Adipocyte (in vitro differentiated cells): ENCODE measurements around the gene EFCAB10.
"Not testable (repeated sequence)": the region's sequence is repeated elsewhere in the genome, so short reads cannot be mapped to it uniquely, and the experiment has no call there.

Source experiments
- DNase-seq: peaks from one replicate; pipeline ENCODE4 v3.0.0-alpha.2; 2015; ENCODE audit warnings: low read depth
- H3K27me3 ChIP-seq: replicated peaks from 2 replicates; pipeline ENCODE4 v1.7.0; 2013; ENCODE audit warnings: mild to moderate bottlenecking, low read length, moderate library complexity; ENCODE audit not compliant: control insufficient read depth, insufficient read depth
- H3K36me3 ChIP-seq: 2 replicates; pipeline ENCODE4 v1.7.0; 2013; ENCODE audit warnings: low read length, mild to moderate bottlenecking, moderate library complexity; ENCODE audit not compliant: control insufficient read depth, insufficient read depth, severe bottlenecking
- H3K4me1 ChIP-seq: 2 replicates; pipeline ENCODE4 v1.7.0; 2013; ENCODE audit warnings: mild to moderate bottlenecking, low read length, moderate library complexity; ENCODE audit not compliant: control insufficient read depth, insufficient read depth
- H3K4me3 ChIP-seq: 2 replicates; pipeline ENCODE4 v1.7.0; 2013; ENCODE audit warnings: mild to moderate bottlenecking, low read length, moderate library complexity
- H3K9ac ChIP-seq: 2 replicates; pipeline ENCODE4 v1.7.0; 2013; ENCODE audit warnings: mild to moderate bottlenecking, low read length, moderate library complexity
- H3K9me3 ChIP-seq: 2 replicates; pipeline ENCODE4 v1.7.0; 2013; ENCODE audit warnings: mild to moderate bottlenecking, low read length, moderate library complexity; ENCODE audit not compliant: control insufficient read depth

The EFCAB10 gene

GRCh38 chr7:105613611-105614330, 32.5 kb upstream of the EFCAB10 start:
- no peaks in the 10 kb centered on the region for H3K27me3 ChIP-seq
- H3K36me3 ChIP-seq: peaks cover 48% of the 10 kb centered on the region
- no peaks in the 10 kb centered on the region for H3K4me1 ChIP-seq
- no peaks in the 10 kb centered on the region for H3K9me3 ChIP-seq
- DNase-seq: no peak
- no peak overlapping the region for H3K9ac ChIP-seq
- H3K4me3 ChIP-seq: no peak overlapping the region

DNA sequence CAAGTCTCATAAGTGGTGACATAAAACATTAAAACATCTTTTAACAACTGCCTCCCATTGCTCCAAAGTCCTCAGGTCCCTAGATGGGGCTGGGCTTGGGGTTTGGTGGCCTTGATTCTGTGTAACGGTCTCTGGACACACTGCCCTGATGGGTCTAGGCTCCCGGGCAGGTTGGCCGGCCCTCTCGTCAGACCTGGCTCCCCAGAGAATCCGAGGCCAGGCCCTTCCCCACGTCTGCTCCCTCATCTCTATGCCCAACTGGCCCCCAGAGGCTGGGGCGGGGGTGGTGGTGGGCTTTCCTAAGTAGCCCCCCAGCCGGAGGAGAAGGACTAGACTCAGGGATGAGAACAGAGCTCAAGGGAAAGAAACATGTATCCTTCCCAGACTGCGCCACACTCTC, 31.5 kb upstream of the EFCAB10 start:
- Histone ChIP-seq H3K9ac (no peak overlapping the region), H3K4me3 (no peak overlapping the region), H3K27me3 (no peaks in the 10 kb centered on the region), H3K9me3 (no peaks in the 10 kb centered on the region), H3K36me3 (peaks cover 45% of the 10 kb centered on the region), H3K4me1 (no peaks in the 10 kb centered on the region)
- no peak for DNase-seq

DNA sequence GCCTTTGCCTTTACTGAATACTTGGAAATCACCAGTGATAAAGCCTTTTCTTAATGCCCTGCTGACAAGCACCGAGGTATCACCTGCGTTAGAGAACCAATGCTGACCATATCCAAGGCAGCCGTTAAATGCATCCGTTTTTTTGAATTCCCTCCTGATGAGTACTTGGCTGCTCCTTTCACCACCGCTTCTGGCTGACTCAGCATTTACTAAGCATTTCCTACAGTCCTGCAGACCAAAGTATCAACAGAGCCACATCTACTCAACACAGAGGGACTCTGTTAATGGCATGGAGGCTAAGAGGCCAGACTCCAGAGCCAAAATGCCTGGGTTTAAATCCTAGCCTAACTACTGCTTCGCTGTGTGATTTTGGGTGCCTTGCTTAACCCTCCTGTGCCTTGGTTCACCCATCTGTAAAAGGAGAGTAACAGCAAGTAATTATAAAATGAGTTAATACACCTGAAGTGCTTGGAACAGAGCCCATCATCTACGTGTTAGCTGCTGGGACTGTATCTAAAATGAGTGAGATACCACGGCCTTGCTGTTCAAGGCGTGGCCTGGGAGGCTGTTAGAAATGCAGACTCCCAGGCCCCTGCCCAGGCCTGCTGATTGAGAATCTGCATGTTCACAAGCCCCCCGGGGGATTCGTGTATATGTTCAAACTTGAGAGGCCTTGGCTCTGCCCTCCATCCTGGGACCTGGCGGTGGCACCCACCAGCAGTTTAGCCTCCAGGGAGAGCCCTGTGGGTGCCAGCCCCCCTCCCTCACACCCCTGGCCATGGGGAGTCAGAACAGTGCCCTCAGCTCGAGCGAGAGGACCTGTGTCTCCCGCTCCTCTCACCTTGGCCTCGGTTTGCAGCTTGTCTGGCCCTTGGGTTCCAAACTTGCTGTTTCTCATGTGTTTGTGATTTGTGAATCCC, 30.8 kb upstream of the EFCAB10 start:
- no peak overlapping the region for H3K4me3 ChIP-seq
- peaks cover 44% of the 10 kb centered on the region for H3K36me3 ChIP-seq
- no peak overlapping the region for H3K9ac ChIP-seq
- H3K27me3 ChIP-seq: no peaks in the 10 kb centered on the region
- no peaks in the 10 kb centered on the region for H3K9me3 ChIP-seq
- no peaks in the 10 kb centered on the region for H3K4me1 ChIP-seq
- DNase-seq: no peak

DNA sequence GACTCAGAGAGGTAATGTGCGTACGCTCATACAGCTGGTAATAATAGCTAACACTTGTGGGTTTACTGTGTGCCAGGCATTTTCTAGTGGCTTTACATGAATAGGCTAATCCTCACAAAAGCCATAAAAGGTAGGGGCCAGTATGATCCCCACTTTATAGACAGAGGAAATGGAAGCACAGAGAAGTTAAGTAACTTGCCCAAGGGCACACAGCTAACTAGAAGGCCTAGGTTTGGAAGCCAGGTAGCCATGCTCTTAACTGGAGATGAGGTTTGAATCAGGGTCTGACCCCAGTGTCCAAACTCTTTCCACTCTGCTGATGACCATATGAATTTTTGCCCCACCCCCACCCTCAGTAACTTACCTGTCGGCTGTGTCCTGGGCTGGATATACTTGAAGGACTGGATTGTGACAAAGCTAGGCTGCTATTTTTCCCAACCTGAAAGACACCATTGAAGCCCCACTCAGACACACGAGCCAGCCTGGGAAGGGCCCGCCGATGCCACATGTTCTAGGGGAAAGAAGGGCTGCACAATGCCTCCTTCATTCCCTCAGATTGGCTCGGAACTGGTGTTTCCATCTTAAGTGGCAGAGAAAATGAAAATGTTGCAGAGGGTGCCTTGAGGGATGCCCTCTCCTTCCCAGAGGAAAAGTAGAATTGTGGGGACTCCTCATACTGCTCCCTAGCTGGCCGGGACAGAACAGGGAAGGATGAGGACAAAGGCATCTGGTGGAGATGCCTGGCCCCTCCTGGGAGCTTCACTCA, 29.1 kb upstream of the EFCAB10 start:
- no peak overlapping the region for H3K9ac ChIP-seq
- H3K4me1 ChIP-seq: no peaks in the 10 kb centered on the region
- H3K27me3 ChIP-seq: no peaks in the 10 kb centered on the region
- DNase-seq: no peak
- no peak overlapping the region for H3K4me3 ChIP-seq
- no peaks in the 10 kb centered on the region for H3K9me3 ChIP-seq
- peaks cover 35% of the 10 kb centered on the region for H3K36me3 ChIP-seq

DNA sequence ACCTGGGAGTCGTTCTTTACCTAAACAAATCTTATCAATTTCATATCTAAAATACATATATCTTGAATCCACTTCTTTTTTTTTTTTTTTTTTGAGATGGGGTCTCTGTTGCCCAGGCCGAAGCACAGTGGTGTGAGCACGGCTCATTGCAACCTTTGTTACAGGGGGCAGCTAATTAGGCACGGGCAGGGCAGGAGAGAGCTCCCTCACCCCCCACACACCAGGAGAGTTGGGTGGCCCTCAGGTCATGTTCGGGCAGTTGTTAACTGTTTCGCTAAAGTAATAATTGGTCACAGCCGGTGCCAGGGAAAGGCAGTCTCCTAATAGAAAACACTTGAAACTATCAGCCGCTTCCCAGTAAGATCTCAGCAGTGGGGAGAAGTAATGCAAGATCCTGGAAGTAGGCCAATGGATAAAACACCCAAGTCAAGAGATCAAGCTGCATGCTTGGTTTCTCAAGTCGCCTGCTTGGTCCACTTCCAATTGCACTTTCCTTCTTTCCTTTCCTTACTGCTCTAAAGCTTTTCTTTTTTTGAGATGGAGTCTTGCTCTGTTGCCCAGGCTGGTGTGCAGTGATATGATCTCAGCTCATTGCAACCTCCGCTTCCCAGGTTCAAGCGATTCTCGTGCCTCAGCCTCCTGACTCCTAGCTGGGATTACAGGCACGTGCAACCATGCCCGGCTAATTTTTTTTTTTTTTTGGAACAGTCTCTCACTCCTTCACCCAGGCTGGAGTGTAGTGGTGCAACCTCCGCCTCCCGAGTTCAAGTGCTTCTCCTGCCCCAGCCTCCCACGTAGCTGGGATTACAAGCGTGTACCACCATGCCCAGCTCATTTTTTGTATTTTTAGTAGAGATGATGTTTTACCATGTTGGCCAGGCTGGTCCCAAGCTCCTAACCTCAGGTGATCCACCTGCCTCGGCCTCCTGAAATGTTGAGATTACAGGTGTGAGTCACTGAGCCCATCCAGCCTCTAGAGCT, 21.3 kb upstream of the EFCAB10 start:
- DNase-seq: peak; percentile 59
- Histone ChIP-seq H3K4me1 (peaks cover 17% of the 10 kb centered on the region), H3K27me3 (no peaks in the 10 kb centered on the region), H3K4me3 (peak overlapping the region; percentile 59), H3K9me3 (no peaks in the 10 kb centered on the region), H3K36me3 (peaks cover 3% of the 10 kb centered on the region), H3K9ac (no peak overlapping the region)

DNA sequence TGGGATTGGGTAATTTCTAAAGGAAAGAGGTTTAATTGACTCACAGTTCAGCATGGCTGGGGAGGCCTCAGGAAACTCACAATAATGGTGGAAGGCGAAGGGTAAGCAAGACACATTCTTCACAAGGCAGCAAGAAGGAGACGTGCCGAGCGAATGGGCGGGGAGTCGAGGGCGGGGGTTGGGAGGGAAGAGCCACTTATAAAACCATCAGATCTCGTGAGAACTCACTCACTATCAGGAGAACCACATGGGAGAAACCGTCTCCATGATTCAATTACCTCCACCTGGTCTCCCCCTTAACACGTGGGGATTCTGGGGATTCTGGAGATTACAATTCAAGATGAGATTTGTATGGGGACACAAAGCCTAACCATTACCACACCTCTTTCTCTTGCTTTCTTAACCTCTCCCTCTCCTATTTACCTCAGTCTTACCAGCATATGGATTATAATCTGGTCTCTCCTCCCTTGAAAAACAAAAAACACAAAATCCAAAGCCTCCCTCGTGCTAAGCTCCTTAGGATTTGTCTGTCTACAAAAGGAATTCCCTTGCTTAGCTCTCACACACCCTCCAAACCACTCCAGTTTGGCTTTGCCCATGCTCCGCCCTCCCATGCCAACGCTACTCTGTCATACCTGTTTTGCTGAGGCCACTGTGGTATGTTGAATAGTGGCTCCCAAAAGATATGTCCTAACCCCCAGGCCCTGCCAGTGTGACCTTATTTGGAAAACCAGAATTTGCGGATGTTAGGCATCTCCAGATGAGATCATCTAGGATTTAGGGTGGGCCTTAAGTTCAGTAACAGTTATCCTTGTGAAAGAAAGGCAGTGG, 19.6 kb upstream of the EFCAB10 start:
- Histone ChIP-seq H3K27me3 (peaks cover 4% of the 10 kb centered on the region), H3K4me3 (no peak overlapping the region), H3K4me1 (peaks cover 17% of the 10 kb centered on the region), H3K9me3 (no peaks in the 10 kb centered on the region), H3K9ac (no peak overlapping the region), H3K36me3 (peaks cover 3% of the 10 kb centered on the region)
- DNase-seq: no peak

- Histone ChIP-seq H3K9ac (no peak overlapping the region), H3K4me1 (peaks cover 17% of the 10 kb centered on the region), H3K27me3 (peaks cover 4% of the 10 kb centered on the region), H3K9me3 (no peaks in the 10 kb centered on the region), H3K4me3 (no peak overlapping the region), H3K36me3 (peaks cover 3% of the 10 kb centered on the region)
- peak; percentile 21 for DNase-seq
These were observed 18.3 kb upstream of the EFCAB10 start for GRCh38 chr7:105599551-105599950.

- not testable (repeated sequence) for DNase-seq, H3K27me3 ChIP-seq, H3K36me3 ChIP-seq, H3K9me3 ChIP-seq, H3K4me3 ChIP-seq, H3K9ac ChIP-seq
- H3K4me1 ChIP-seq: peaks cover 17% of the 10 kb centered on the region
These were observed 17.8 kb upstream of the EFCAB10 start for GRCh38 chr7:105599080-105599479.

- H3K4me3 ChIP-seq: no peak overlapping the region
- no peak for DNase-seq
- no peaks in the 10 kb centered on the region for H3K9me3 ChIP-seq
- peaks cover 4% of the 10 kb centered on the region for H3K27me3 ChIP-seq
- H3K4me1 ChIP-seq: peaks cover 5% of the 10 kb centered on the region
- H3K36me3 ChIP-seq: no peaks in the 10 kb centered on the region
- no peak overlapping the region for H3K9ac ChIP-seq
These were observed 15.6 kb upstream of the EFCAB10 start for GRCh38 chr7:105596866-105597265.

DNA sequence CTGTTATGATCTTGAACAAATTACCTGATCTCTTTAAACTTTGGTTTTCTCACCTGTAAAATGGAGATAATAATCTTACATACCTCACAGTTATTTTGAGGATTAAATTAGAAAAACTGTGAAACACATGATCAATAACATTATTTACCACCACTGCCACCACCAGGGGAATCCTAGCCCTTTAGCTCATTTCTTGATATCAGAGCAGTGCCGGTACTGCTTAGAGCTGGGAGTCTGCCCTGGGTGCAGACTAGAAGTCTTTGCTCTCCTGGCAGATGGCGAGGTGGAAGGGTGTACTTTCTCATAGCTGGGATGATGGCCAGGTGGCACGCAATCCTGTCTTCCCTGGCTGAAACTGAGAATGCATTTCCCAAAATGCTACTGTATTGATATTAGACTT, 12.7 kb upstream of the EFCAB10 start:
- Histone ChIP-seq H3K9ac (no peak overlapping the region), H3K36me3 (no peaks in the 10 kb centered on the region), H3K4me3 (no peak overlapping the region), H3K27me3 (peaks cover 4% of the 10 kb centered on the region), H3K4me1 (peaks cover 3% of the 10 kb centered on the region), H3K9me3 (no peaks in the 10 kb centered on the region)
- no peak for DNase-seq
